GM23338 (cell line): ENCODE results near the gene HGFAC. TPM values are rescaled to one million over a fixed set of nuclear protein-coding genes. Genes with fewer than 3 reads are reported as not detected.

Source experiments
- ATAC-seq: fragments of 200-7000 bp; cut with Tn5 transposase; 3 replicates; pipeline ENCODE4 v1.9.1; 2020
- DNase-seq: peaks from one replicate; pipeline ENCODE4 v3.0.0-alpha.2; 2015; ENCODE audit warnings: low spot score
- H2AFZ ChIP-seq: fragments of 200-600 bp; sonication (generic); 2 replicates; pipeline ENCODE4 v1.8.0; 2016; ENCODE audit warnings: antibody characterized with exemption, mild to moderate bottlenecking, moderate library complexity
- H3F3A ChIP-seq: fragments of 200-600 bp; sonication (generic); replicated peaks from 2 replicates; pipeline ENCODE4 v1.8.0; 2017; ENCODE audit warnings: antibody characterized with exemption, mixed run types, low read depth
- H3K27ac ChIP-seq: fragments of 200-600 bp; sonication (generic); 2 replicates; pipeline ENCODE4 v1.6.1; 2016; ENCODE audit warnings: low read depth
- H3K27me3 ChIP-seq: fragments of 200-600 bp; sonication (generic); 2 replicates; pipeline ENCODE4 v1.8.0; 2016; ENCODE audit warnings: mild to moderate bottlenecking, mixed run types, moderate library complexity; ENCODE audit not compliant: insufficient read depth
- H3K36me3 ChIP-seq: fragments of 200-600 bp; sonication (generic); 2 replicates; pipeline ENCODE4 v1.8.0; 2016; ENCODE audit warnings: mild to moderate bottlenecking; ENCODE audit not compliant: insufficient read depth
- H3K4me1 ChIP-seq: fragments of 200-600 bp; sonication (generic); 2 replicates; pipeline ENCODE4 v1.8.0; 2016; ENCODE audit warnings: mild to moderate bottlenecking, moderate library complexity; ENCODE audit not compliant: insufficient read depth
- H3K4me2 ChIP-seq: fragments of 200-600 bp; sonication (generic); 2 replicates; pipeline ENCODE4 v1.7.1; 2017; ENCODE audit warnings: mixed run types
- H3K4me3 ChIP-seq: fragments of 200-600 bp; sonication (generic); 2 replicates; pipeline ENCODE4 v1.6.1; 2016; ENCODE audit warnings: mixed run types
- H3K79me2 ChIP-seq: fragments of 200-600 bp; sonication (generic); replicated peaks from 2 replicates; pipeline ENCODE4 v1.8.0; 2017; ENCODE audit warnings: mild to moderate bottlenecking; ENCODE audit not compliant: insufficient read depth
- H3K9me2 ChIP-seq: fragments of 200-600 bp; sonication (generic); 2 replicates; pipeline ENCODE4 v1.8.0; 2017; ENCODE audit not compliant: insufficient read depth
- H4K20me1 ChIP-seq: fragments of 200-600 bp; sonication (generic); replicated peaks from 2 replicates; pipeline ENCODE4 v1.8.0; 2017; ENCODE audit warnings: mild to moderate bottlenecking; ENCODE audit not compliant: insufficient read depth
- H3K27ac Mint-ChIP-seq: 2 replicates; pipeline ENCODE4 v1.8.0; 2020; ENCODE audit warnings: inconsistent platforms, mild to moderate bottlenecking, moderate library complexity, mixed read lengths
- H3K27me3 Mint-ChIP-seq: 3 replicates; pipeline ENCODE4 v1.8.0; 2022; ENCODE audit warnings: low read depth, mild to moderate bottlenecking, moderate library complexity, mixed read lengths, inconsistent platforms; ENCODE audit not compliant: insufficient read depth, poor library complexity
- H3K36me3 Mint-ChIP-seq: 3 replicates; pipeline ENCODE4 v1.8.0; 2021; ENCODE audit warnings: low read depth, mild to moderate bottlenecking, inconsistent platforms, moderate library complexity, mixed read lengths
- H3K4me1 Mint-ChIP-seq: 3 replicates; pipeline ENCODE4 v1.8.0; 2020; ENCODE audit warnings: mild to moderate bottlenecking, inconsistent platforms, mixed read lengths
- H3K4me3 Mint-ChIP-seq: 3 replicates; pipeline ENCODE4 v1.8.0; 2021; ENCODE audit warnings: moderate library complexity, mild to moderate bottlenecking, inconsistent platforms, mixed read lengths
- H3K9me3 Mint-ChIP-seq: 3 replicates; pipeline ENCODE4 v1.8.0; 2020; ENCODE audit warnings: moderate library complexity, mild to moderate bottlenecking, inconsistent platforms, mixed read lengths
- CREB1 ChIP-seq: fragments of 250-450 bp; sonication (Bioruptor Pico); IDR thresholded peaks from 2 replicates; pipeline ENCODE4 v1.5.0; 2020; ENCODE audit warnings: low read depth, mild to moderate bottlenecking, moderate library complexity
- CTCF ChIP-seq, 2 experiments: fragments of 200-600 bp in 1 of 2; sonication (generic) in 1 of 2; conservative IDR thresholded peaks; 2 replicates each; pipeline versions ENCODE4 v1.5.1 to v1.6.1; 2016 to 2017; ENCODE audit warnings: antibody characterized with exemption in 2 of 2, low read depth in 2 of 2, mild to moderate bottlenecking in 2 of 2, moderate library complexity in 1 of 2
- ETS1 ChIP-seq: IDR thresholded peaks from 2 replicates; pipeline ENCODE4 v1.6.1; 2016; ENCODE audit warnings: antibody characterized with exemption
- EZH2 ChIP-seq: fragments of 200-600 bp; sonication (generic); IDR thresholded peaks from one replicate; pipeline ENCODE4 v1.8.0; 2017; ENCODE audit warnings: antibody characterized with exemption, mild to moderate bottlenecking, low read depth; ENCODE audit not compliant: unreplicated experiment
- EZH2phosphoT487 ChIP-seq: fragments of 200-600 bp; sonication (generic); IDR thresholded peaks from one replicate; pipeline ENCODE4 v1.8.1; 2018; ENCODE audit warnings: antibody characterized with exemption; ENCODE audit not compliant: unreplicated experiment
- JUNB ChIP-seq: IDR thresholded peaks from one replicate; pipeline ENCODE4 v1.6.1; 2016; ENCODE audit warnings: antibody characterized with exemption; ENCODE audit not compliant: unreplicated experiment
- NANOG ChIP-seq: IDR thresholded peaks from 2 replicates; pipeline ENCODE4 v1.6.1; 2016; ENCODE audit warnings: antibody characterized with exemption, borderline replicate concordance
- POLR2AphosphoS5 ChIP-seq: IDR thresholded peaks from 2 replicates; pipeline ENCODE4 v1.6.1; 2016; ENCODE audit warnings: antibody characterized with exemption, low read depth
- REST ChIP-seq: IDR thresholded peaks from one replicate; pipeline ENCODE4 v1.6.1; 2018; ENCODE audit warnings: antibody characterized with exemption; ENCODE audit not compliant: unreplicated experiment
- STAT1 ChIP-seq: IDR thresholded peaks from one replicate; pipeline ENCODE4 v1.6.1; 2016; ENCODE audit warnings: antibody characterized with exemption; ENCODE audit not compliant: unreplicated experiment
- ZNF114 ChIP-seq: fragments of 250-450 bp; sonication (Bioruptor Pico); IDR thresholded peaks from 2 replicates; pipeline ENCODE4 v1.5.0; 2020; ENCODE audit warnings: mild to moderate bottlenecking, moderate library complexity
- ZNF331 ChIP-seq: fragments of 250-450 bp; sonication (Bioruptor Pico); IDR thresholded peaks from 2 replicates; pipeline ENCODE4 v1.5.0; 2020; ENCODE audit warnings: low read depth, mild to moderate bottlenecking, moderate library complexity
- polyA plus RNA-seq: library from polyadenylated mRNA; unstranded; fragments of >200 nt; fragmentation: Nextera tagmentation; extraction: Ambion mirVana; gene quantifications from 2 replicates; pipeline ENCODE4 v1.2.1, GENCODE V29; 2016
- total RNA-seq: library from RNA; depleted of rRNA; stranded (reverse); fragments of >200 nt; shearing (Covaris generic); gene quantifications from 2 replicates; pipeline ENCODE4 v1.2.3, GENCODE V29; 2014
- TF ChIP-seq, protein P1 (sequence below): fragments of 250-450 bp; sonication (Bioruptor Pico); IDR thresholded peaks from 2 replicates; pipeline ENCODE4 v1.5.0; 2020; ENCODE audit warnings: mild to moderate bottlenecking, moderate library complexity

The HGFAC gene
- total and polyA plus RNA-seq, 2 experiments from 2014 or later: 0.94 TPM; not detected in 1

- Histone ChIP-seq H3F3A (peaks cover 4% of the 10 kb centered on the region; the same call in 1 of the 2 replicates), H3K4me3 (no peak overlapping the region), H3K4me1 (peaks cover 21% of the 10 kb centered on the region), H2AFZ (no peak overlapping the region), H3K9me2 (no peaks in the 10 kb centered on the region), H4K20me1 (no peaks in the 10 kb centered on the region; the same call in 1 of the 2 replicates), H3K36me3 (no peaks in the 10 kb centered on the region), H3K79me2 (no peaks in the 10 kb centered on the region), H3K27ac (no peak overlapping the region), H3K27me3 (peaks cover 91% of the 10 kb centered on the region), H3K4me2 (no peak overlapping the region)
- Mint-ChIP-seq H3K36me3 (no peaks in the 10 kb centered on the region), H3K4me3 (no peak overlapping the region), H3K27ac (no peak overlapping the region), H3K27me3 (peaks cover 72% of the 10 kb centered on the region), H3K9me3 (no peaks in the 10 kb centered on the region), H3K4me1 (peaks cover 20% of the 10 kb centered on the region)
- DNase-seq: no peak
- TF ChIP-seq ZNF114 (CRISPR knock-in tag): no peak
- no peak for TF ChIP-seq ZNF331 (CRISPR knock-in tag)
- TF ChIP-seq, protein P1, sequence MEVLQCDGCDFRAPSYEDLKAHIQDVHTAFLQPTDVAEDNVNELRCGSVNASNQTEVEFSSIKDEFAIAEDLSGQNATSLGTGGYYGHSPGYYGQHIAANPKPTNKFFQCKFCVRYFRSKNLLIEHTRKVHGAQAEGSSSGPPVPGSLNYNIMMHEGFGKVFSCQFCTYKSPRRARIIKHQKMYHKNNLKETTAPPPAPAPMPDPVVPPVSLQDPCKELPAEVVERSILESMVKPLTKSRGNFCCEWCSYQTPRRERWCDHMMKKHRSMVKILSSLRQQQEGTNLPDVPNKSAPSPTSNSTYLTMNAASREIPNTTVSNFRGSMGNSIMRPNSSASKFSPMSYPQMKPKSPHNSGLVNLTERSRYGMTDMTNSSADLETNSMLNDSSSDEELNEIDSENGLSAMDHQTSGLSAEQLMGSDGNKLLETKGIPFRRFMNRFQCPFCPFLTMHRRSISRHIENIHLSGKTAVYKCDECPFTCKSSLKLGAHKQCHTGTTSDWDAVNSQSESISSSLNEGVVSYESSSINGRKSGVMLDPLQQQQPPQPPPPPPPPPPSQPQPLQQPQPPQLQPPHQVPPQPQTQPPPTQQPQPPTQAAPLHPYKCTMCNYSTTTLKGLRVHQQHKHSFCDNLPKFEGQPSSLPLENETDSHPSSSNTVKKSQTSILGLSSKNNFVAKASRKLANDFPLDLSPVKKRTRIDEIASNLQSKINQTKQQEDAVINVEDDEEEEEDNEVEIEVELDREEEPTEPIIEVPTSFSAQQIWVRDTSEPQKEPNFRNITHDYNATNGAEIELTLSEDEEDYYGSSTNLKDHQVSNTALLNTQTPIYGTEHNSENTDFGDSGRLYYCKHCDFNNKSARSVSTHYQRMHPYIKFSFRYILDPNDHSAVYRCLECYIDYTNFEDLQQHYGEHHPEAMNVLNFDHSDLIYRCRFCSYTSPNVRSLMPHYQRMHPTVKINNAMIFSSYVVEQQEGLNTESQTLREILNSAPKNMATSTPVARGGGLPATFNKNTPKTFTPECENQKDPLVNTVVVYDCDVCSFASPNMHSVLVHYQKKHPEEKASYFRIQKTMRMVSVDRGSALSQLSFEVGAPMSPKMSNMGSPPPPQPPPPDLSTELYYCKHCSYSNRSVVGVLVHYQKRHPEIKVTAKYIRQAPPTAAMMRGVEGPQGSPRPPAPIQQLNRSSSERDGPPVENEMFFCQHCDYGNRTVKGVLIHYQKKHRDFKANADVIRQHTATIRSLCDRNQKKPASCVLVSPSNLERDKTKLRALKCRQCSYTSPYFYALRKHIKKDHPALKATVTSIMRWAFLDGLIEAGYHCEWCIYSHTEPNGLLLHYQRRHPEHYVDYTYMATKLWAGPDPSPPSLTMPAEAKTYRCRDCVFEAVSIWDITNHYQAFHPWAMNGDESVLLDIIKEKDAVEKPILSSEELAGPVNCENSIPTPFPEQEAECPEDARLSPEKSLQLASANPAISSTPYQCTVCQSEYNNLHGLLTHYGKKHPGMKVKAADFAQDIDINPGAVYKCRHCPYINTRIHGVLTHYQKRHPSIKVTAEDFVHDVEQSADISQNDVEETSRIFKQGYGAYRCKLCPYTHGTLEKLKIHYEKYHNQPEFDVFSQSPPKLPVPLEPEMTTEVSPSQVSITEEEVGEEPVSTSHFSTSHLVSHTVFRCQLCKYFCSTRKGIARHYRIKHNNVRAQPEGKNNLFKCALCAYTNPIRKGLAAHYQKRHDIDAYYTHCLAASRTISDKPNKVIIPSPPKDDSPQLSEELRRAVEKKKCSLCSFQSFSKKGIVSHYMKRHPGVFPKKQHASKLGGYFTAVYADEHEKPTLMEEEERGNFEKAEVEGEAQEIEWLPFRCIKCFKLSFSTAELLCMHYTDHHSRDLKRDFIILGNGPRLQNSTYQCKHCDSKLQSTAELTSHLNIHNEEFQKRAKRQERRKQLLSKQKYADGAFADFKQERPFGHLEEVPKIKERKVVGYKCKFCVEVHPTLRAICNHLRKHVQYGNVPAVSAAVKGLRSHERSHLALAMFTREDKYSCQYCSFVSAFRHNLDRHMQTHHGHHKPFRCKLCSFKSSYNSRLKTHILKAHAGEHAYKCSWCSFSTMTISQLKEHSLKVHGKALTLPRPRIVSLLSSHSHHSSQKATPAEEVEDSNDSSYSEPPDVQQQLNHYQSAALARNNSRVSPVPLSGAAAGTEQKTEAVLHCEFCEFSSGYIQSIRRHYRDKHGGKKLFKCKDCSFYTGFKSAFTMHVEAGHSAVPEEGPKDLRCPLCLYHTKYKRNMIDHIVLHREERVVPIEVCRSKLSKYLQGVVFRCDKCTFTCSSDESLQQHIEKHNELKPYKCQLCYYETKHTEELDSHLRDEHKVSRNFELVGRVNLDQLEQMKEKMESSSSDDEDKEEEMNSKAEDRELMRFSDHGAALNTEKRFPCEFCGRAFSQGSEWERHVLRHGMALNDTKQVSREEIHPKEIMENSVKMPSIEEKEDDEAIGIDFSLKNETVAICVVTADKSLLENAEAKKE (CRISPR knock-in tag): no peak
- no peak for TF ChIP-seq CREB1 (CRISPR knock-in tag)
- no peak for TF ChIP-seq ETS1
- no peak for TF ChIP-seq JUNB
- no peak for TF ChIP-seq REST
- TF ChIP-seq EZH2: no peak
- TF ChIP-seq EZH2phosphoT487: no peak
- TF ChIP-seq STAT1: no peak
- no peak for TF ChIP-seq POLR2AphosphoS5
- no peak for TF ChIP-seq NANOG
- TF ChIP-seq CTCF (conservative IDR thresholded peaks at IDR 0.05; ENCODE audit: low read depth in 2 of 2): no peak
- ATAC-seq: no peak
These were observed 42.5 kb downstream of the HGFAC start for GRCh38 chr4:3484057-3484973.
